Lower leg skin (tissue), 3 donors: ENCODE results near the gene PLCB1.

Source experiments
- POLR2A ChIP-seq, 2 donors: fragments of 450-650 bp; IDR thresholded peaks; one replicate each; pipeline ENCODE4 v1.6.1; 2016 to 2017; ENCODE audit warnings: antibody characterized with exemption in 2 of 2, mild to moderate bottlenecking in 1 of 2, moderate library complexity in 1 of 2
- TF ChIP-seq, protein P1 (sequence below), 3 donors: fragments of 450-650 bp; IDR thresholded peaks; one replicate each; pipeline ENCODE4 v1.5.1; 2016; ENCODE audit warnings: antibody characterized with exemption in 3 of 3, mild to moderate bottlenecking in 3 of 3, moderate library complexity in 2 of 3

DNA sequence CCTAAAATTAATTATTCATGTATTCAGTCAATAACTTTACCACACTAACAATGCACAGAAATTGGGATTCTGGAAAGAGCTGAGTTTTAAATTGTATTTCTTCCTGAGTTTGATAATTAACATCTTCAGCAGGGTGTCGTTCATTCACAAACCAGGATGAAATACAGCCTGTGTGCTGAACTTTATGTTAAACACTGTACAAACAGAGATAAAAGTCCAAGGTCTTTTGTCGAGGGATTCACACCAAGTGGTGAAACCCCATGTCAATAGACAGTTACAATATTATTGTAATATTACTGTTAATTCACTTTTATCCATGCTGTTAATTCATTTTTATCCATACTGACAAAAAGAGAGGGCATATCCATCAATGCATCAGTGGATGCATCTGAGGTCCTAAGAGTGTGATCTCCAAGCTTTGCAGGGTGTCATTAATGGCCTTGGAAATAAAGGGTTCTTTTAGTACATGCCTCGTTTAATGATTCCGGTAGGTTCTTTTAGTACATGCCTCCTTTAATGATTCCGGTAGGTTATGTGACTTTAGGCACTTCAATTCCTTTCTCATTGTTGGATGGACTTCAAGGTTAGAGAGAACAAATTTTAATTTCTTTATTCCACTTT, 234.3 kb downstream of the PLCB1 start:
- TF ChIP-seq, protein P1, sequence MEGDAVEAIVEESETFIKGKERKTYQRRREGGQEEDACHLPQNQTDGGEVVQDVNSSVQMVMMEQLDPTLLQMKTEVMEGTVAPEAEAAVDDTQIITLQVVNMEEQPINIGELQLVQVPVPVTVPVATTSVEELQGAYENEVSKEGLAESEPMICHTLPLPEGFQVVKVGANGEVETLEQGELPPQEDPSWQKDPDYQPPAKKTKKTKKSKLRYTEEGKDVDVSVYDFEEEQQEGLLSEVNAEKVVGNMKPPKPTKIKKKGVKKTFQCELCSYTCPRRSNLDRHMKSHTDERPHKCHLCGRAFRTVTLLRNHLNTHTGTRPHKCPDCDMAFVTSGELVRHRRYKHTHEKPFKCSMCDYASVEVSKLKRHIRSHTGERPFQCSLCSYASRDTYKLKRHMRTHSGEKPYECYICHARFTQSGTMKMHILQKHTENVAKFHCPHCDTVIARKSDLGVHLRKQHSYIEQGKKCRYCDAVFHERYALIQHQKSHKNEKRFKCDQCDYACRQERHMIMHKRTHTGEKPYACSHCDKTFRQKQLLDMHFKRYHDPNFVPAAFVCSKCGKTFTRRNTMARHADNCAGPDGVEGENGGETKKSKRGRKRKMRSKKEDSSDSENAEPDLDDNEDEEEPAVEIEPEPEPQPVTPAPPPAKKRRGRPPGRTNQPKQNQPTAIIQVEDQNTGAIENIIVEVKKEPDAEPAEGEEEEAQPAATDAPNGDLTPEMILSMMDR (IDR thresholded peaks at IDR 0.05) = no peak
- TF ChIP-seq POLR2A (IDR thresholded peaks at IDR 0.05) = no peak
